Mesenchymal stem cell (in vitro differentiated cells and primary cell): ENCODE measurements around the gene DBH.
A peak's percentile ranks its signal among the peaks of the same experiment; 100 is the strongest.

Experiments used
- DNase-seq: peaks from one replicate; pipeline ENCODE4 v3.0.0-alpha.2; 2013
- H2AFZ ChIP-seq: one replicate; pipeline ENCODE4 v1.6.1; 2013; ENCODE audit warnings: low read depth, mild to moderate bottlenecking, control low read depth, inconsistent platforms, low read length, moderate library complexity
- H2AK5ac ChIP-seq: 2 replicates; pipeline ENCODE4 v1.6.1; 2013; ENCODE audit warnings: low read length, moderate library complexity, mild to moderate bottlenecking, inconsistent platforms; ENCODE audit not compliant: severe bottlenecking
- H2BK120ac ChIP-seq: one replicate; pipeline ENCODE4 v1.6.1; 2013; ENCODE audit warnings: low read depth, mild to moderate bottlenecking, inconsistent platforms, low read length, moderate library complexity
- H2BK12ac ChIP-seq, 2 experiments: one replicate each; pipeline ENCODE4 v1.6.1; 2013; ENCODE audit warnings: inconsistent platforms in 2 of 2, low read length in 2 of 2, mild to moderate bottlenecking in 2 of 2, moderate library complexity in 2 of 2, control low read depth in 1 of 2
- H2BK15ac ChIP-seq: one replicate; pipeline ENCODE4 v1.6.1; 2013; ENCODE audit warnings: mild to moderate bottlenecking, low read depth, inconsistent platforms; ENCODE audit not compliant: poor library complexity, severe bottlenecking
- H2BK5ac ChIP-seq: 2 replicates; pipeline ENCODE4 v1.6.1; 2013; ENCODE audit warnings: low read depth, mild to moderate bottlenecking, low read length, control low read depth, inconsistent platforms; ENCODE audit not compliant: poor library complexity, severe bottlenecking
- H3K14ac ChIP-seq, 2 experiments: one replicate each; pipeline ENCODE4 v1.6.1; 2013; ENCODE audit warnings: inconsistent platforms in 2 of 2, low read length in 2 of 2, control low read depth in 1 of 2, mild to moderate bottlenecking in 1 of 2, moderate library complexity in 1 of 2
- H3K18ac ChIP-seq, 2 experiments: one replicate each; pipeline ENCODE4 v1.6.1; 2013; ENCODE audit warnings: inconsistent platforms in 2 of 2, low read length in 2 of 2, control low read depth in 1 of 2, low read depth in 1 of 2, mild to moderate bottlenecking in 1 of 2
- H3K23ac ChIP-seq, 2 experiments: one replicate each; pipeline ENCODE4 v1.6.1; 2013; ENCODE audit warnings: inconsistent platforms in 2 of 2, low read length in 2 of 2, mild to moderate bottlenecking in 2 of 2, moderate library complexity in 2 of 2, control low read depth in 1 of 2
- H3K27ac ChIP-seq: 2 replicates; pipeline ENCODE4 v1.5.1; 2013; ENCODE audit warnings: mild to moderate bottlenecking, moderate library complexity, low read length, control low read depth, inconsistent platforms; ENCODE audit not compliant: poor library complexity, severe bottlenecking
- H3K27me3 ChIP-seq, 2 experiments: 2 replicates each; pipeline versions ENCODE4 v1.6.1 to v1.7.0; 2013; ENCODE audit warnings: low read length in 2 of 2, mild to moderate bottlenecking in 2 of 2, moderate library complexity in 2 of 2, control low read depth in 1 of 2, inconsistent platforms in 1 of 2; ENCODE audit not compliant: control insufficient read depth in 1 of 2, insufficient read depth in 1 of 2
- H3K36me3 ChIP-seq, 2 experiments: 2 replicates each; pipeline versions ENCODE4 v1.6.1 to v1.7.0; 2013; ENCODE audit warnings: low read length in 2 of 2, control low read depth in 1 of 2, inconsistent platforms in 1 of 2, low read depth in 1 of 2, mild to moderate bottlenecking in 1 of 2; ENCODE audit not compliant: insufficient read depth in 2 of 2, control insufficient read depth in 1 of 2
- H3K4ac ChIP-seq, 2 experiments: one replicate each; pipeline ENCODE4 v1.6.1; 2013; ENCODE audit warnings: inconsistent platforms in 2 of 2, low read length in 2 of 2, mild to moderate bottlenecking in 2 of 2, moderate library complexity in 2 of 2, control low read depth in 1 of 2, low read depth in 1 of 2
- H3K4me1 ChIP-seq: 2 replicates; pipeline ENCODE4 v1.6.1; 2013; ENCODE audit warnings: low read depth, low read length, control low read depth; ENCODE audit not compliant: control insufficient read depth, insufficient read depth
- H3K4me2 ChIP-seq: 2 replicates; pipeline ENCODE4 v1.6.1; 2013; ENCODE audit warnings: low read length, mild to moderate bottlenecking, inconsistent platforms; ENCODE audit not compliant: poor library complexity, severe bottlenecking
- H3K4me3 ChIP-seq, 2 experiments: 2 replicates each; pipeline versions ENCODE4 v1.5.1 to v1.7.0; 2013; ENCODE audit warnings: low read length in 2 of 2, mild to moderate bottlenecking in 2 of 2, control low read depth in 1 of 2, low read depth in 1 of 2; ENCODE audit not compliant: insufficient read depth in 1 of 2
- H3K79me1 ChIP-seq: replicated peaks from 2 replicates; pipeline ENCODE4 v1.6.1; 2013; ENCODE audit warnings: mild to moderate bottlenecking, control low read depth, low read length, inconsistent platforms; ENCODE audit not compliant: poor library complexity, severe bottlenecking
- H3K9ac ChIP-seq: 2 replicates; pipeline ENCODE4 v1.7.0; 2013; ENCODE audit warnings: mild to moderate bottlenecking, low read length, moderate library complexity
- H3K9me3 ChIP-seq: 2 replicates; pipeline ENCODE4 v1.7.0; 2013; ENCODE audit warnings: mild to moderate bottlenecking, low read length; ENCODE audit not compliant: control insufficient read depth
- H4K8ac ChIP-seq: one replicate; pipeline ENCODE4 v1.6.1; 2013; ENCODE audit warnings: inconsistent platforms, mild to moderate bottlenecking, low read length, moderate library complexity
- H4K91ac ChIP-seq: one replicate; pipeline ENCODE4 v1.6.1; 2013; ENCODE audit warnings: mild to moderate bottlenecking, low read length, inconsistent platforms
- WGBS: methylation state at CpG from one replicate; pipeline ENCODE4 v1.1.7; 2013; ENCODE audit warnings: mixed read lengths; 5-methylcytosine and 5-hydroxymethylcytosine counted together

Gene DBH

DNA sequence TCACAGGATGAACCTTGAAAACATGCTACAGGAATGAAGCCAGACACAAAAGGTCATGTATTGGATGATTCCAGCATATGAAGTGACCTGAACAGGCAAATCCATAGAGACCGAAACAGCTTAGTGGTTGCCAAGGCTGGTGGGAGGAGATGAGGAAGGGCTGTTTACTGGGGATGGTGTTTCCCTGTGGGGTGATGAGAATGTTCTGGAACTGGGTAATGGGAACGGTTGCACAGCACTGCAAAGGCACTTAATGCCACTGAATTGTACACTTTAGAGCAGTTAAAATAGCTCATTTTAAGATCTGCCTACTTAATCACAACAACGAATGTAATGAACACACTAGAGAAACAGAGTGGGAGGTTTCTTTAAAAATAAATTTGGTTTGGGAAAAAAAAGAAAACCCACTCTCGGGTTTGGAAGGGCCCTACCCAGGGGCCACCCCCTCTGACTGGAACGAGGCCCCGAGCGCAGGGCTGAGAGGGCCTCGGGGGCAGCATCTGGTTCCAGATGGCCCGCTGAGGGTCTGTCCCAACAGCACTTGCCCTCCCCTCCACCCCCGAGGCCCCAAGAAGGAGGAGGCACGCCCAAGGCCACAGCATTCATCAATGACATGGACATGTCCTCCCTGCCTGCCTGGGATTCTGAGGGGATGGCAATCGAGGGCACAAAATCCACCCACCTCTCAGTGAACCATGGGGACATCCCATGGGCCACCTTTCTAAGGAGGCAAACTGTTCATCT is 70.3 kb downstream of the DBH start:
- no peak overlapping the region for H3K4me2 ChIP-seq
- H3K9me3 ChIP-seq = no peaks in the 10 kb centered on the region
- H3K14ac ChIP-seq = no peak overlapping the region
- H4K91ac ChIP-seq = no peak overlapping the region
- H3K18ac ChIP-seq = peak overlapping the region in 1 of 2 experiments; percentile 35
- peak overlapping the region in 1 of 2 experiments; percentile 61 for H2BK12ac ChIP-seq
- peak overlapping the region; percentile 12 for H4K8ac ChIP-seq
- H2BK120ac ChIP-seq = no peak overlapping the region
- no peak overlapping the region for H3K4ac ChIP-seq
- H3K27me3 ChIP-seq = peaks cover 14 to 20% of the 10 kb centered on the region in 2 experiments
- DNase-seq = no peak
- WGBS = 83% methylated on average over 10 of the region's 12 CpGs
- H3K9ac ChIP-seq = no peak overlapping the region
- H3K27ac ChIP-seq = no peak overlapping the region
- peaks cover 0 to 5% of the 10 kb centered on the region in 2 experiments for H3K36me3 ChIP-seq
- H2BK15ac ChIP-seq = no peak overlapping the region
- no peak overlapping the region for H2AFZ ChIP-seq
- H2BK5ac ChIP-seq = no peak overlapping the region
- H3K4me3 ChIP-seq = peak overlapping the region in 1 of 2 experiments; percentile 45
- H3K23ac ChIP-seq = no peak overlapping the region
- H3K79me1 ChIP-seq = no peaks in the 10 kb centered on the region
- no peak overlapping the region for H2AK5ac ChIP-seq
- H3K4me1 ChIP-seq = peaks cover 21% of the 10 kb centered on the region

- Histone ChIP-seq H2AFZ (no peak overlapping the region), H3K36me3 (no peaks in the 10 kb centered on the region), H3K18ac (peak overlapping the region in 1 of 2 experiments; percentile 61), H3K79me1 (no peaks in the 10 kb centered on the region), H3K4me3 (no peak overlapping the region), H3K27me3 (peaks cover 9 to 15% of the 10 kb centered on the region in 2 experiments), H3K9ac (peak overlapping the region; percentile 40), H3K27ac (no peak overlapping the region), H2BK15ac (no peak overlapping the region), H3K23ac (no peak overlapping the region), H3K4me2 (no peak overlapping the region), H4K8ac (no peak overlapping the region), H3K14ac (peak overlapping the region in 1 of 2 experiments; percentile 72), H2BK120ac (no peak overlapping the region), H3K4me1 (peaks cover 26% of the 10 kb centered on the region), H2AK5ac (no peak overlapping the region), H4K91ac (peak overlapping the region; percentile 14), H2BK5ac (no peak overlapping the region), H2BK12ac (peak overlapping the region in 1 of 2 experiments; percentile 34), H3K4ac (no peak overlapping the region), H3K9me3 (no peaks in the 10 kb centered on the region)
- WGBS = 88% methylated on average over 17 of the region's 17 CpGs
- no peak for DNase-seq
Measured at GRCh38 chr9:133707065-133707762, 71.1 kb downstream of the DBH start.

GRCh38 chr9:133707763-133708245 is 71.6 kb downstream of the DBH start:
- Histone ChIP-seq H3K9ac (no peak overlapping the region), H4K91ac (peak overlapping the region; percentile 37), H3K9me3 (no peaks in the 10 kb centered on the region), H2BK15ac (peak overlapping the region; percentile 56), H3K27me3 (peaks cover 5 to 11% of the 10 kb centered on the region in 2 experiments), H3K23ac (no peak overlapping the region), H3K27ac (no peak overlapping the region), H4K8ac (no peak overlapping the region), H3K14ac (no peak overlapping the region), H3K18ac (peak overlapping the region in 1 of 2 experiments; percentile 61), H3K79me1 (no peaks in the 10 kb centered on the region), H3K4me2 (no peak overlapping the region), H3K4me3 (no peak overlapping the region), H2AK5ac (no peak overlapping the region), H2AFZ (no peak overlapping the region), H2BK5ac (no peak overlapping the region), H2BK12ac (no peak overlapping the region), H3K4me1 (peaks cover 32% of the 10 kb centered on the region), H3K4ac (no peak overlapping the region), H2BK120ac (no peak overlapping the region), H3K36me3 (no peaks in the 10 kb centered on the region)
- WGBS = 89% methylated on average over 15 of the region's 15 CpGs
- DNase-seq = no peak
